Tibial artery (tissue), 4 donors: ENCODE data around the gene AP3S1.

Experiments used
- DNase-seq, 2 donors: peaks; one replicate each; pipeline ENCODE4 v3.0.0-alpha.2; 2019
- H3K27ac ChIP-seq, 2 donors: fragments of 200-600 bp; sonication (generic) in 1 of 2; 1 replicate in 1 of 2; 2 replicates in 1 of 2; pipeline ENCODE4 v1.5.1; 2018 to 2019; ENCODE audit warnings: mild to moderate bottlenecking in 1 of 2
- H3K27me3 ChIP-seq, 2 donors: fragments of 200-600 bp; sonication (generic) in 1 of 2; one replicate each; pipeline versions ENCODE4 v1.5.1 to v1.6.0; 2016 to 2019
- H3K36me3 ChIP-seq, 3 donors: fragments of 200-600 bp; sonication (generic) in 2 of 3; one replicate each; pipeline ENCODE4 v1.5.1; 2016 to 2019; ENCODE audit warnings: mild to moderate bottlenecking in 2 of 3
- H3K4me1 ChIP-seq, 4 donors: fragments of 200-600 bp; sonication (generic) in 2 of 4; 1 replicate in 3 of 4; 2 replicates in 1 of 4; pipeline ENCODE4 v1.5.1; 2016 to 2019
- H3K4me3 ChIP-seq, 2 donors: fragments of 200-600 bp; sonication (generic) in 1 of 2; 1 replicate in 1 of 2; 2 replicates in 1 of 2; pipeline ENCODE4 v1.5.1; 2018 to 2019; ENCODE audit warnings: mild to moderate bottlenecking in 2 of 2
- H3K9me3 ChIP-seq, 3 donors: fragments of 200-600 bp; sonication (generic) in 1 of 3; one replicate each; pipeline ENCODE4 v1.5.1; 2016 to 2019
- intact Hi-C: fragments of 100-400 bp; cut with DNase I; formaldehyde crosslinking; loops from one replicate; pipeline ENCODE4 v1.15.0; 2023; ENCODE audit warnings: low total_unique reads
- TF ChIP-seq, protein P1 (sequence below), 2 experiments: fragments of 200-600 bp in 1 of 2; fragments of 450-650 bp in 1 of 2; IDR thresholded peaks; one replicate each; pipeline ENCODE4 v1.5.1; 2017 to 2019; ENCODE audit warnings: antibody characterized with exemption in 2 of 2, mild to moderate bottlenecking in 1 of 2, moderate library complexity in 1 of 2

The AP3S1 gene

DNA sequence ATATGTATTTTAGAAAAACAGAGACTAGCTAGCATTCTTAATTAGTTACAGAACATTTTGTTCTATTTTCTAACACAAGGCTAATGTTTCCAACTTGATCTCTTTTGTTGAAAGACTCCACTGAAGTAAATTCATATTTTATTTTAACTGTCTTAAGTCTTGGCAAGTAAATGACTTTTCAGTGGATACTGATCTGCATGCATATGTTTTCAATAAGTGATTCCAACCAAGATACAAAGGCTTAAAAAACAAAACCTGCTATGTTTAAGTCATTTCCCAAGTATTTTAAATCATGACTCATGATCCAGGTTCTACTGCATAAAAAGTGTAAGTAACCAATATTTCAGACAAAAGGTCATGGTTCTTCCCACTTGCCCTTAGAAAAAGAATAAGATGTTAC lies 31.0 kb upstream of the AP3S1 start:
- Histone ChIP-seq H3K4me1 (peaks cover 0 to 7% (median 4%) of the 10 kb centered on the region in 4 donors), H3K27ac (no peak overlapping the region), H3K9me3 (no peaks in the 10 kb centered on the region), H3K27me3 (peaks cover 0 to 20% of the 10 kb centered on the region in 2 donors), H3K4me3 (no peak overlapping the region), H3K36me3 (peaks cover 0 to 4% (median 4%) of the 10 kb centered on the region in 3 donors)
- no peak for DNase-seq
- TF ChIP-seq, protein P1, sequence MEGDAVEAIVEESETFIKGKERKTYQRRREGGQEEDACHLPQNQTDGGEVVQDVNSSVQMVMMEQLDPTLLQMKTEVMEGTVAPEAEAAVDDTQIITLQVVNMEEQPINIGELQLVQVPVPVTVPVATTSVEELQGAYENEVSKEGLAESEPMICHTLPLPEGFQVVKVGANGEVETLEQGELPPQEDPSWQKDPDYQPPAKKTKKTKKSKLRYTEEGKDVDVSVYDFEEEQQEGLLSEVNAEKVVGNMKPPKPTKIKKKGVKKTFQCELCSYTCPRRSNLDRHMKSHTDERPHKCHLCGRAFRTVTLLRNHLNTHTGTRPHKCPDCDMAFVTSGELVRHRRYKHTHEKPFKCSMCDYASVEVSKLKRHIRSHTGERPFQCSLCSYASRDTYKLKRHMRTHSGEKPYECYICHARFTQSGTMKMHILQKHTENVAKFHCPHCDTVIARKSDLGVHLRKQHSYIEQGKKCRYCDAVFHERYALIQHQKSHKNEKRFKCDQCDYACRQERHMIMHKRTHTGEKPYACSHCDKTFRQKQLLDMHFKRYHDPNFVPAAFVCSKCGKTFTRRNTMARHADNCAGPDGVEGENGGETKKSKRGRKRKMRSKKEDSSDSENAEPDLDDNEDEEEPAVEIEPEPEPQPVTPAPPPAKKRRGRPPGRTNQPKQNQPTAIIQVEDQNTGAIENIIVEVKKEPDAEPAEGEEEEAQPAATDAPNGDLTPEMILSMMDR (IDR thresholded peaks at IDR 0.05): no peak
- intact Hi-C loops: no loop called here

DNA sequence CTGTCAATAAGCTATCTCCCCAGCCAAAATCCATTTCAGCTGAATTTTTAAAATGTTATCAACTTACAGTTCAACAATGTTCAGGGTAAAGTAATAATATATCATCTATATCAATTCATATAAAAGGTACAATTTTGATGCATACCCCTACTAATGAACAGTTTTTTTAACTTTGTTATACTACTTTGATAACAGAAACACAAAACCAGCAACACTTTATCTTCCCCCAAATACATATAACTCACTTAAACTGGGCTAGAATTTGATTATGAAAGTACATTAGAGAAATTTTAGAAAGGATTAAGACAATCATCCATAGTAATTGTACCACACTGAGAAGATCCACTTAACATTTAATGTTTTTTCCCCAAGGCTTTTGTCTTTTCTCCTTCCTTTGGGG lies 30.3 kb upstream of the AP3S1 start:
- Histone ChIP-seq H3K4me3 (no peak overlapping the region), H3K4me1 (peaks cover 0 to 13% (median 9%) of the 10 kb centered on the region in 4 donors), H3K27me3 (peaks cover 0 to 27% of the 10 kb centered on the region in 2 donors), H3K36me3 (peaks cover 0 to 4% (median 4%) of the 10 kb centered on the region in 3 donors), H3K27ac (no peak overlapping the region), H3K9me3 (no peaks in the 10 kb centered on the region)
- TF ChIP-seq, protein P1 (IDR thresholded peaks at IDR 0.05): no peak
- intact Hi-C loops: no loop called here
- no peak for DNase-seq

DNA sequence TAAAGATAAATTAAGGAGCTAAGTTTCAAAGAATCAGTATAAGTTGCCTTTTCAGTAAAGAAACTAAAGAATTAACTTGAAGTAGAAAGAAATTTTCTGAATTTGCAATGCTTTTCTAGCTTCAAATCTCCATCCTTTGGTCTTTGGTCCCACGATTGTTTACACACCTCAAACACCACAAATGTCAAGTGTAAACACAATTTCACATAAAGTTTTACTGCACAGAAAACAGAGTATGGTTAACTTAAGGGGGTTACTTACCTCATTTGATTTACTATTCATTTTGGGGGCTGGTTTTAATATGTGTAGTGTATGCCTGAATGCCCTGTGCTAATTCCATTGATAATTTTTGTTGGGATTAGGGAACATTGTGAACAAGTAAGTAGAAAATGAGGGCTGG lies 29.4 kb upstream of the AP3S1 start:
- H3K36me3 ChIP-seq: peaks cover 0 to 4% (median 4%) of the 10 kb centered on the region in 3 donors
- peaks cover 0 to 30% of the 10 kb centered on the region in 2 donors for H3K27me3 ChIP-seq
- TF ChIP-seq, protein P1 (IDR thresholded peaks at IDR 0.05): no peak
- H3K9me3 ChIP-seq: no peaks in the 10 kb centered on the region
- peaks cover 0 to 19% (median 11%) of the 10 kb centered on the region in 4 donors for H3K4me1 ChIP-seq
- no peak overlapping the region for H3K4me3 ChIP-seq
- no peak overlapping the region for H3K27ac ChIP-seq
- intact Hi-C loops: no loop called here
- DNase-seq: no peak

DNA sequence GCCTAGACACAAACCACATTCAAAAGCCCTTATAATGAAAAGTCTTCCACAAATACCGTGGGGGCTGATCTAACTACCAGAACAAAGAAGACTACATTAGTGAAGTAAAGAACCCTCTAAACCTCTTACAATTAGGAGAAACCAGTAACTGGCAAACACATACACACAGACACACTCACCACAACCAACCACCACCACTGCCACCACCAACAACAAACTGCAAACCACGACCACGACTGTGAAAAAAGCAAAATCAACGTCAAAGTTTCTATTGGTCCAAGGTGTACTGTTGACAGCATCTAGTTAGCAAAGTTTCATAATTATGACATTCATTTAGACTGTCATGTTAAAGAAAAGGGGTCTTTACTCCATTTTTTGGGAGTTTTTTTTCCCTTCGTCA lies 28.0 kb upstream of the AP3S1 start:
- Histone ChIP-seq H3K27me3 (peaks cover 0 to 30% of the 10 kb centered on the region in 2 donors), H3K4me1 (peaks cover 0 to 19% (median 11%) of the 10 kb centered on the region in 4 donors), H3K4me3 (no peak overlapping the region), H3K27ac (no peak overlapping the region), H3K36me3 (peaks cover 0 to 4% (median 0%) of the 10 kb centered on the region in 3 donors), H3K9me3 (no peaks in the 10 kb centered on the region)
- TF ChIP-seq, protein P1 (IDR thresholded peaks at IDR 0.05): no peak
- DNase-seq: no peak
- intact Hi-C loops: no loop called here

DNA sequence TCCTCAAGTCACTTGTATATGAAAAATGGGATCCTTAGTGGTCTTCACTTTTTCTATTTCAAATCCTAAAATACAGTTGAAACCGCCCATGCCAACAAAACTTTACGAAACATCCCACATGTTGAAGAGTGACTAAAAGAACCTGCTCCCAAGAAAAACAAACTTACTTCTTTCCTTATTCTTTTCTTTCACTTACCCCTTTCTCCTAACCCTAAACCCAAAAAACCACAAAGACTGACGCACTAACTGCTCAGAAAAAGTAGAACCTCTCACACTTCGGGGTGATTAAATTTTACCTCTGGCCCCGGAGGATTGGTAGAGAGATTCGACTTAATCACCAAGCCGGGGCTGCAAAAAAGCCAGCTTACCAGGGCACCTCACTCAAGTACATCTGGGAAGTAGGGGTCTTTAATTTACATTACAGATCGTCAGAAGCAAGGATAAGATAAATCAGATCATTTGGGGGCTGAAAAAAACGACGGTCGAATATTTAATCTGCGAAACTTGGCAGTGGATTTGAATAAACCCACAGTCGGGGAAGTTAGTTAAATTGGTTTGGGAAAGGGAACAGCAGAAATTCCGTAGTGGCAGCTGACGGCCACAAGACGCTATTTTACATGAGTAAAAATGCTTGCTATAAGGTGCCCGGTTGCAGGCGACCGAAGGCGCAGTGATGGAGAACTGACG lies 26.6 kb upstream of the AP3S1 start:
- DNase-seq: no peak
- peaks cover 0 to 30% of the 10 kb centered on the region in 2 donors for H3K27me3 ChIP-seq
- H3K36me3 ChIP-seq: peaks cover 0 to 4% (median 0%) of the 10 kb centered on the region in 3 donors
- peak overlapping the region; percentile 51 to 59 for H3K4me3 ChIP-seq
- H3K27ac ChIP-seq: peak overlapping the region; percentile 53 to 72
- H3K4me1 ChIP-seq: peaks cover 0 to 19% (median 11%) of the 10 kb centered on the region in 4 donors
- TF ChIP-seq, protein P1 (IDR thresholded peaks at IDR 0.05): no peak
- intact Hi-C loops: no loop called here
- no peaks in the 10 kb centered on the region for H3K9me3 ChIP-seq
